GM23338 (cell line): ENCODE measurements around the gene ANKRD6. TPM values are rescaled to one million over a fixed set of nuclear protein-coding genes. Genes with fewer than 3 reads are reported as not detected.

Source experiments
- ATAC-seq: fragments of 200-7000 bp; cut with Tn5 transposase; 3 replicates; pipeline ENCODE4 v1.9.1; 2020
- DNase-seq: peaks from one replicate; pipeline ENCODE4 v3.0.0-alpha.2; 2015; ENCODE audit warnings: low spot score
- H2AFZ ChIP-seq: fragments of 200-600 bp; sonication (generic); 2 replicates; pipeline ENCODE4 v1.8.0; 2016; ENCODE audit warnings: antibody characterized with exemption, mild to moderate bottlenecking, moderate library complexity
- H3F3A ChIP-seq: fragments of 200-600 bp; sonication (generic); replicated peaks from 2 replicates; pipeline ENCODE4 v1.8.0; 2017; ENCODE audit warnings: antibody characterized with exemption, mixed run types, low read depth
- H3K27ac ChIP-seq: fragments of 200-600 bp; sonication (generic); 2 replicates; pipeline ENCODE4 v1.6.1; 2016; ENCODE audit warnings: low read depth
- H3K27me3 ChIP-seq: fragments of 200-600 bp; sonication (generic); 2 replicates; pipeline ENCODE4 v1.8.0; 2016; ENCODE audit warnings: mild to moderate bottlenecking, mixed run types, moderate library complexity; ENCODE audit not compliant: insufficient read depth
- H3K36me3 ChIP-seq: fragments of 200-600 bp; sonication (generic); 2 replicates; pipeline ENCODE4 v1.8.0; 2016; ENCODE audit warnings: mild to moderate bottlenecking; ENCODE audit not compliant: insufficient read depth
- H3K4me1 ChIP-seq: fragments of 200-600 bp; sonication (generic); 2 replicates; pipeline ENCODE4 v1.8.0; 2016; ENCODE audit warnings: mild to moderate bottlenecking, moderate library complexity; ENCODE audit not compliant: insufficient read depth
- H3K4me2 ChIP-seq: fragments of 200-600 bp; sonication (generic); 2 replicates; pipeline ENCODE4 v1.7.1; 2017; ENCODE audit warnings: mixed run types
- H3K4me3 ChIP-seq: fragments of 200-600 bp; sonication (generic); 2 replicates; pipeline ENCODE4 v1.6.1; 2016; ENCODE audit warnings: mixed run types
- H3K79me2 ChIP-seq: fragments of 200-600 bp; sonication (generic); replicated peaks from 2 replicates; pipeline ENCODE4 v1.8.0; 2017; ENCODE audit warnings: mild to moderate bottlenecking; ENCODE audit not compliant: insufficient read depth
- H3K9me2 ChIP-seq: fragments of 200-600 bp; sonication (generic); 2 replicates; pipeline ENCODE4 v1.8.0; 2017; ENCODE audit not compliant: insufficient read depth
- H4K20me1 ChIP-seq: fragments of 200-600 bp; sonication (generic); replicated peaks from 2 replicates; pipeline ENCODE4 v1.8.0; 2017; ENCODE audit warnings: mild to moderate bottlenecking; ENCODE audit not compliant: insufficient read depth
- H3K27ac Mint-ChIP-seq: 2 replicates; pipeline ENCODE4 v1.8.0; 2020; ENCODE audit warnings: inconsistent platforms, mild to moderate bottlenecking, moderate library complexity, mixed read lengths
- H3K27me3 Mint-ChIP-seq: 3 replicates; pipeline ENCODE4 v1.8.0; 2022; ENCODE audit warnings: low read depth, mild to moderate bottlenecking, moderate library complexity, mixed read lengths, inconsistent platforms; ENCODE audit not compliant: insufficient read depth, poor library complexity
- H3K36me3 Mint-ChIP-seq: 3 replicates; pipeline ENCODE4 v1.8.0; 2021; ENCODE audit warnings: low read depth, mild to moderate bottlenecking, inconsistent platforms, moderate library complexity, mixed read lengths
- H3K4me1 Mint-ChIP-seq: 3 replicates; pipeline ENCODE4 v1.8.0; 2020; ENCODE audit warnings: mild to moderate bottlenecking, inconsistent platforms, mixed read lengths
- H3K4me3 Mint-ChIP-seq: 3 replicates; pipeline ENCODE4 v1.8.0; 2021; ENCODE audit warnings: moderate library complexity, mild to moderate bottlenecking, inconsistent platforms, mixed read lengths
- H3K9me3 Mint-ChIP-seq: 3 replicates; pipeline ENCODE4 v1.8.0; 2020; ENCODE audit warnings: moderate library complexity, mild to moderate bottlenecking, inconsistent platforms, mixed read lengths
- CREB1 ChIP-seq: fragments of 250-450 bp; sonication (Bioruptor Pico); IDR thresholded peaks from 2 replicates; pipeline ENCODE4 v1.5.0; 2020; ENCODE audit warnings: low read depth, mild to moderate bottlenecking, moderate library complexity
- CTCF ChIP-seq, 2 experiments: fragments of 200-600 bp in 1 of 2; sonication (generic) in 1 of 2; conservative IDR thresholded peaks; 2 replicates each; pipeline versions ENCODE4 v1.5.1 to v1.6.1; 2016 to 2017; ENCODE audit warnings: antibody characterized with exemption in 2 of 2, low read depth in 2 of 2, mild to moderate bottlenecking in 2 of 2, moderate library complexity in 1 of 2
- ETS1 ChIP-seq: IDR thresholded peaks from 2 replicates; pipeline ENCODE4 v1.6.1; 2016; ENCODE audit warnings: antibody characterized with exemption
- EZH2 ChIP-seq: fragments of 200-600 bp; sonication (generic); IDR thresholded peaks from one replicate; pipeline ENCODE4 v1.8.0; 2017; ENCODE audit warnings: antibody characterized with exemption, mild to moderate bottlenecking, low read depth; ENCODE audit not compliant: unreplicated experiment
- EZH2phosphoT487 ChIP-seq: fragments of 200-600 bp; sonication (generic); IDR thresholded peaks from one replicate; pipeline ENCODE4 v1.8.1; 2018; ENCODE audit warnings: antibody characterized with exemption; ENCODE audit not compliant: unreplicated experiment
- JUNB ChIP-seq: IDR thresholded peaks from one replicate; pipeline ENCODE4 v1.6.1; 2016; ENCODE audit warnings: antibody characterized with exemption; ENCODE audit not compliant: unreplicated experiment
- NANOG ChIP-seq: IDR thresholded peaks from 2 replicates; pipeline ENCODE4 v1.6.1; 2016; ENCODE audit warnings: antibody characterized with exemption, borderline replicate concordance
- POLR2AphosphoS5 ChIP-seq: IDR thresholded peaks from 2 replicates; pipeline ENCODE4 v1.6.1; 2016; ENCODE audit warnings: antibody characterized with exemption, low read depth
- REST ChIP-seq: IDR thresholded peaks from one replicate; pipeline ENCODE4 v1.6.1; 2018; ENCODE audit warnings: antibody characterized with exemption; ENCODE audit not compliant: unreplicated experiment
- STAT1 ChIP-seq: IDR thresholded peaks from one replicate; pipeline ENCODE4 v1.6.1; 2016; ENCODE audit warnings: antibody characterized with exemption; ENCODE audit not compliant: unreplicated experiment
- ZNF114 ChIP-seq: fragments of 250-450 bp; sonication (Bioruptor Pico); IDR thresholded peaks from 2 replicates; pipeline ENCODE4 v1.5.0; 2020; ENCODE audit warnings: mild to moderate bottlenecking, moderate library complexity
- ZNF331 ChIP-seq: fragments of 250-450 bp; sonication (Bioruptor Pico); IDR thresholded peaks from 2 replicates; pipeline ENCODE4 v1.5.0; 2020; ENCODE audit warnings: low read depth, mild to moderate bottlenecking, moderate library complexity
- ZNF462 ChIP-seq: fragments of 250-450 bp; sonication (Bioruptor Pico); IDR thresholded peaks from 2 replicates; pipeline ENCODE4 v1.5.0; 2020; ENCODE audit warnings: mild to moderate bottlenecking, moderate library complexity
- polyA plus RNA-seq: library from polyadenylated mRNA; unstranded; fragments of >200 nt; fragmentation: Nextera tagmentation; extraction: Ambion mirVana; gene quantifications from 2 replicates; pipeline ENCODE4 v1.2.1, GENCODE V29; 2016
- total RNA-seq: library from RNA; depleted of rRNA; stranded (reverse); fragments of >200 nt; shearing (Covaris generic); gene quantifications from 2 replicates; pipeline ENCODE4 v1.2.3, GENCODE V29; 2014

Gene ANKRD6
- total and polyA plus RNA-seq, 2 experiments from 2014 or later = 3.2 to 9.2 TPM

GRCh38 chr6:89584539-89584938 lies 151.6 kb downstream of the ANKRD6 start:
- H3K4me3 Mint-ChIP-seq = no peak overlapping the region

More at GRCh38 chr6:89584539-89584938, 151.6 kb downstream of the ANKRD6 start:
- Histone ChIP-seq H3K4me1 (peaks cover 7% of the 10 kb centered on the region; the same call in 1 of the 2 replicates), H3K27ac (no peak overlapping the region), H3K27me3 (no peaks in the 10 kb centered on the region), H2AFZ (no peak overlapping the region), H3K9me2 (no peaks in the 10 kb centered on the region), H3K4me2 (no peak overlapping the region), H4K20me1 (no peaks in the 10 kb centered on the region), H3K36me3 (no peaks in the 10 kb centered on the region), H3F3A (no peaks in the 10 kb centered on the region), H3K79me2 (no peaks in the 10 kb centered on the region), H3K4me3 (no peak overlapping the region)
- DNase-seq (no peak), ATAC-seq (no peak)
- no peak for TF ChIP-seq ZNF462 (CRISPR knock-in tag)
- TF ChIP-seq CREB1 (CRISPR knock-in tag) = no peak
- TF ChIP-seq NANOG = no peak
- TF ChIP-seq EZH2 = no peak
- TF ChIP-seq JUNB = no peak
- no peak for TF ChIP-seq STAT1
- TF ChIP-seq EZH2phosphoT487 = no peak
- TF ChIP-seq CTCF (conservative IDR thresholded peaks at IDR 0.05; ENCODE audit: low read depth in 2 of 2) = no peak
- no peak for TF ChIP-seq ZNF114 (CRISPR knock-in tag)
- TF ChIP-seq ETS1 = no peak
- TF ChIP-seq REST = no peak
- TF ChIP-seq ZNF331 (CRISPR knock-in tag) = no peak
- no peak for TF ChIP-seq POLR2AphosphoS5
- H3K27me3 Mint-ChIP-seq = peaks cover 5% of the 10 kb centered on the region
- peaks cover 22% of the 10 kb centered on the region for H3K4me1 Mint-ChIP-seq
- no peaks in the 10 kb centered on the region for H3K36me3 Mint-ChIP-seq
- no peak overlapping the region for H3K27ac Mint-ChIP-seq
- no peaks in the 10 kb centered on the region for H3K9me3 Mint-ChIP-seq
